Activated CD4-positive, alpha-beta T cell treated with anti-CD3 and anti-CD28 coated beads for 36 hours (primary cell): Measurements from ENCODE around the gene FBXL16. TPM values are rescaled to one million over a fixed set of nuclear protein-coding genes. Genes with fewer than 3 reads are reported as not detected.
"Not testable (repeated sequence)": the region's sequence is repeated elsewhere in the genome, so short reads cannot be mapped to it uniquely, and the experiment has no call there.

ENCODE experiments used
- ATAC-seq: fragments of 200-7000 bp; cut with Tn5 transposase; one replicate; pipeline ENCODE4 v1.10.0; 2021; ENCODE audit warnings: mild to moderate bottlenecking, moderate library complexity
- CTCF ChIA-PET: fragments of 350-600 bp; sonication (Branson Sonifier 250); formaldehyde crosslinking; loops from one replicate; lab custom pipeline; 2021; ENCODE audit warnings: antibody characterized with exemption; lab: Charles Lee
- POLR2A ChIA-PET: fragments of 350-600 bp; sonication (Branson Sonifier 250); formaldehyde crosslinking; loops from one replicate; lab custom pipeline; 2021; ENCODE audit warnings: antibody characterized with exemption, inconsistent platforms; lab: Charles Lee
- DNase-seq: peaks from one replicate; pipeline ENCODE4 v3.0.0-alpha.2; 2020
- H3K27ac Mint-ChIP-seq: one replicate; pipeline ENCODE4 v1.8.0; 2021; ENCODE audit warnings: mixed read lengths
- H3K27me3 Mint-ChIP-seq: one replicate; pipeline ENCODE4 v1.8.0; 2021; ENCODE audit warnings: mixed read lengths
- H3K36me3 Mint-ChIP-seq: one replicate; pipeline ENCODE4 v1.8.0; 2021; ENCODE audit warnings: low read depth, mixed read lengths
- H3K4me1 Mint-ChIP-seq: one replicate; pipeline ENCODE4 v1.8.0; 2021; ENCODE audit warnings: mixed read lengths
- H3K4me3 Mint-ChIP-seq: one replicate; pipeline ENCODE4 v1.8.0; 2021; ENCODE audit warnings: mild to moderate bottlenecking, moderate library complexity, mixed read lengths
- H3K9me3 Mint-ChIP-seq: one replicate; pipeline ENCODE4 v1.8.0; 2021; ENCODE audit warnings: low read depth, mixed read lengths
- intact Hi-C, 2 experiments: fragments of 100-400 bp; cut with DNase I in 1 of 2; cut with micrococcal nuclease in 1 of 2; formaldehyde crosslinking; loops; one replicate each; pipeline versions ENCODE4 v1.14.2 to v1.15.1; 2022 to 2024; cut with DNase I, micrococcal nuclease
- total RNA-seq, 2 experiments: library from RNA; stranded (reverse); gene quantifications; one replicate each; pipeline ENCODE4 v1.2.3, GENCODE V29; 2021

Gene FBXL16
- total RNA-seq, 2 experiments from 2014 or later = 6.1 to 6.8 TPM

GRCh38 chr16:743794-744500 lies 38.3 kb upstream of the FBXL16 start:
- Mint-ChIP-seq H3K9me3 (no peaks in the 10 kb centered on the region), H3K36me3 (no peaks in the 10 kb centered on the region), H3K27me3 (no peaks in the 10 kb centered on the region), H3K4me3 (no peak overlapping the region), H3K27ac (no peak overlapping the region), H3K4me1 (peaks cover 10% of the 10 kb centered on the region)
- ChIA-PET POLR2A (no interaction called here), CTCF (interaction anchor here (0.7 to 1.6 kb wide), 3 partner anchors 13 to 373 kb away, joined by 3 to 5 read pairs (median 4); no protein-coding TSS in a partner anchor)
- intact Hi-C loops = no loop called here
- DNase-seq = no peak
- no peak for ATAC-seq

- H3K27me3 Mint-ChIP-seq, DNase-seq, H3K27ac Mint-ChIP-seq, H3K36me3 Mint-ChIP-seq, intact Hi-C loops, H3K9me3 Mint-ChIP-seq, ATAC-seq, POLR2A ChIA-PET, H3K4me3 Mint-ChIP-seq: not testable (repeated sequence)
- H3K4me1 Mint-ChIP-seq = peaks cover 10% of the 10 kb centered on the region
- CTCF ChIA-PET = interaction anchor here (0.7 to 1.6 kb wide), 4 partner anchors 14 to 113 kb away, joined by 3 to 4 read pairs (median 3); no protein-coding TSS in a partner anchor
Observed at GRCh38 chr16:742894-743293, 37.3 kb upstream of the FBXL16 start.

GRCh38 chr16:741986-742629 lies 36.5 kb upstream of the FBXL16 start:
- Mint-ChIP-seq H3K4me1 (peaks cover 13% of the 10 kb centered on the region), H3K27me3 (no peaks in the 10 kb centered on the region), H3K9me3 (no peaks in the 10 kb centered on the region), H3K36me3 (peaks cover 5% of the 10 kb centered on the region), H3K27ac (no peak overlapping the region), H3K4me3 (peak overlapping the region; percentile 62)
- intact Hi-C loops = loop anchor here (1.0 to 2.0 kb wide), 9 partner anchors 21 to 228 kb away; partner anchors contain the start of genes ANTKMT (in 2 of the 2), CHTF18 (in 2 of the 2), RPUSD1 (in 2 of the 2) and CAPN15 (in 1 of the 2)
- ChIA-PET POLR2A (no interaction called here), CTCF (interaction anchor here (0.6 to 1.0 kb wide), 4 partner anchors 10 to 243 kb away, joined by 3 read pairs; no protein-coding TSS in a partner anchor)
- ATAC-seq = no peak
- DNase-seq = no peak

- ChIA-PET CTCF (interaction anchor here (0.7 to 2.3 kb wide), 9 partner anchors 15 to 1665 kb away, joined by 3 to 7 read pairs (median 3); partner anchors contain the start of genes ANTKMT and WDR24), POLR2A (no interaction called here)
- Mint-ChIP-seq H3K4me1 (peaks cover 22% of the 10 kb centered on the region), H3K36me3 (peaks cover 9% of the 10 kb centered on the region), H3K27me3 (no peaks in the 10 kb centered on the region), H3K4me3 (peak within 1 kb of the TSS; percentile 76), H3K9me3 (no peaks in the 10 kb centered on the region), H3K27ac (peak within 1 kb of the TSS; percentile 51)
- peak; percentile 96 for DNase-seq
- intact Hi-C loops = loop anchor here (1.0 to 2.0 kb wide), 9 partner anchors 20 to 229 kb away; partner anchors contain the start of genes ANTKMT (in 2 of the 2), CHTF18 (in 2 of the 2), RPUSD1 (in 2 of the 2) and CAPN15 (in 1 of the 2)
- ATAC-seq = peak; percentile 72
Observed at GRCh38 chr16:740764-741505, 35.3 kb upstream of the FBXL16 start, which contains the start of gene CIAO3. CIAO3 (minus strand) TSS chr16:740997; CDS start chr16:740985, 12 bp downstream.

- ChIA-PET POLR2A (no interaction called here), CTCF (interaction anchor here (0.7 to 2.3 kb wide), 7 partner anchors 16 to 513 kb away, joined by 3 to 7 read pairs (median 3); partner anchors contain the start of gene ANTKMT)
- Mint-ChIP-seq H3K9me3 (no peaks in the 10 kb centered on the region), H3K27ac (no peak overlapping the region), H3K4me3 (peak overlapping the region; percentile 76), H3K27me3 (no peaks in the 10 kb centered on the region), H3K36me3 (peaks cover 10% of the 10 kb centered on the region), H3K4me1 (peaks cover 26% of the 10 kb centered on the region)
- intact Hi-C loops = loop anchor here (2.0 kb wide), 3 partner anchors 20 to 152 kb away; partner anchors contain the start of gene ANTKMT (in 2 of the 2)
- ATAC-seq (no peak), DNase-seq (no peak)
Observed at GRCh38 chr16:740459-740763, 34.8 kb upstream of the FBXL16 start.

- POLR2A ChIA-PET = no interaction called here
- Mint-ChIP-seq H3K36me3 (peaks cover 15% of the 10 kb centered on the region), H3K9me3 (no peaks in the 10 kb centered on the region), H3K27me3 (no peaks in the 10 kb centered on the region), H3K4me1 (peaks cover 30% of the 10 kb centered on the region), H3K27ac (no peak overlapping the region), H3K4me3 (peak overlapping the region; percentile 76)
- intact Hi-C loops = loop anchor here (2.0 kb wide), 3 partner anchors 19 to 151 kb away; partner anchors contain the start of gene ANTKMT (in 2 of the 2)
- ATAC-seq (no peak), DNase-seq (no peak)
- CTCF ChIA-PET = interaction anchor here (0.7 to 2.3 kb wide), 6 partner anchors 17 to 83 kb away, joined by 3 to 7 read pairs (median 4); partner anchors contain the start of gene ANTKMT
Observed at GRCh38 chr16:739560-740458, 34.2 kb upstream of the FBXL16 start.

GRCh38 chr16:736936-737481 lies 31.4 kb upstream of the FBXL16 start:
- ChIA-PET POLR2A (no interaction called here), CTCF (interaction anchor here (1.1 to 2.1 kb wide), 3 partner anchors 17 to 69 kb away, joined by 3 to 15 read pairs (median 7); partner anchors contain the start of genes ANTKMT and RHOT2)
- H3K4me3 Mint-ChIP-seq = no peak overlapping the region
- H3K27me3 Mint-ChIP-seq = no peaks in the 10 kb centered on the region
- H3K9me3 Mint-ChIP-seq = no peaks in the 10 kb centered on the region
- no peak overlapping the region for H3K27ac Mint-ChIP-seq
- peaks cover 27% of the 10 kb centered on the region for H3K36me3 Mint-ChIP-seq
- DNase-seq = no peak
- peaks cover 30% of the 10 kb centered on the region for H3K4me1 Mint-ChIP-seq
- no peak for ATAC-seq
- intact Hi-C loops = loop anchor here in 1 of 2 experiments (1.0 kb wide), 2 partner anchors 16 to 22 kb away; partner anchors contain the start of genes ANTKMT and METRN

- intact Hi-C loops = loop anchor here in 1 of 2 experiments (1.0 kb wide), 2 partner anchors 15 to 21 kb away; partner anchors contain the start of genes ANTKMT and METRN
- Mint-ChIP-seq H3K4me1 (peaks cover 30% of the 10 kb centered on the region), H3K36me3 (peaks cover 27% of the 10 kb centered on the region), H3K4me3 (peak overlapping the region; percentile 33), H3K9me3 (no peaks in the 10 kb centered on the region), H3K27ac (peak overlapping the region; percentile 59), H3K27me3 (no peaks in the 10 kb centered on the region)
- POLR2A ChIA-PET = interaction anchor here (1.3 kb wide), 1 partner anchor 52 kb away, joined by 4 read pairs; the partner anchor contains the start of genes CHTF18 and RPUSD1
- ATAC-seq = peak; percentile 90
- CTCF ChIA-PET = interaction anchor here (0.6 to 2.1 kb wide), 5 partner anchors 9 to 76 kb away, joined by 3 to 15 read pairs (median 3); partner anchors contain the start of genes ANTKMT and RHOT2
- DNase-seq = peak; percentile 89
Observed at GRCh38 chr16:735982-736453, 30.4 kb upstream of the FBXL16 start.
